Coronary artery (tissue), 2 donors: ENCODE measurements around the gene TMX2.
A peak's percentile ranks its signal among the peaks of the same experiment; 100 is the strongest.

Source experiments
- DNase-seq: peaks from one replicate; pipeline ENCODE4 v3.0.0-alpha.2; 2017; ENCODE audit warnings: low spot score
- H3K27ac ChIP-seq, 2 donors: fragments of 200-600 bp; sonication (generic); one replicate each; pipeline ENCODE4 v1.5.1; 2016 to 2019
- H3K4me3 ChIP-seq: fragments of 200-600 bp; sonication (generic); 2 replicates; pipeline ENCODE4 v1.5.1; 2016; ENCODE audit warnings: mild to moderate bottlenecking, moderate library complexity
- TF ChIP-seq, protein P1 (sequence below): fragments of 200-600 bp; sonication (generic); IDR thresholded peaks from one replicate; pipeline ENCODE4 v1.5.1; 2019; ENCODE audit warnings: antibody characterized with exemption

TMX2 gene

DNA sequence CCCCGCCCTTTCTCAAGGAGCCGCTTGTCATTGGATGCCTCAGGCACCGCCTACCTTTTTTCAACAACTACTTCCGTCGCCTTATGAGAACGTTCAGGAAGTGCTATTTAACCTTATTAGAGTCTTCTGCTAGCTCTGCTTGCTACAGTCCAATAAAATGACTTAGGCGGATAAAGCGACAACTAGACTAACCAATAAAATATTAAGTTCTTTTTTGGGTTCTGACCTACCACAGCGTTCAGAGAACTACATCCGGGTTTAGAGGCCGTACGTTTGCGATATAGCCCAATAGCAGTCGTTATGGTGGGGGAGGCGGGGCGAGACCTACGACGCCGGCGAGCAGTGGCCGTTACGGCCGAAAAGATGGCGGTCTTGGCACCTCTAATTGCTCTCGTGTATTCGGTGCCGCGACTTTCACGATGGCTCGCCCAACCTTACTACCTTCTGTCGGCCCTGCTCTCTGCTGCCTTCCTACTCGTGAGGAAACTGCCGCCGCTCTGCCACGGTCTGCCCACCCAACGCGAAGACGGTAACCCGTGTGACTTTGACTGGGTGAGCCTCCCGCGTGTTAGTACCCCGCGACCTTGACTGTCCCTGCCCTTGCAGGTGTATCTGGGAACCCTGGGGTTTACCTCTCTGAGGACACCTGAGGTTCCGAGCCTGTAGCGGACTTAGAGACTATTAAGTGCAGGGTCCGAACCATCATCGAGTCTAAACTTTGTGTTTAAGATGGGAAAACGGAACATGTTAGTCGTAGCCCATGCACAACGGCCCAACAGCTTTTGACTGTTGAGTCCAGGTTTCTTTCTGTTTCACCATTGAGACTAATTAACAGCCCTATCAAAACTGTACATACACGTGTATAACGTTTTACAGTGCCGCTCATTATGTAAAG is at the start of gene TMX2:
TMX2 (plus strand) TSS at position 338 of the 895 bp plus-strand sequence; CDS start at position 364, 26 bp downstream.
- H3K27ac ChIP-seq = peak within 1 kb of the TSS; percentile 73 to 89
- DNase-seq = peak; percentile 94
- peak within 1 kb of the TSS; percentile 78 for H3K4me3 ChIP-seq
- TF ChIP-seq, protein P1, sequence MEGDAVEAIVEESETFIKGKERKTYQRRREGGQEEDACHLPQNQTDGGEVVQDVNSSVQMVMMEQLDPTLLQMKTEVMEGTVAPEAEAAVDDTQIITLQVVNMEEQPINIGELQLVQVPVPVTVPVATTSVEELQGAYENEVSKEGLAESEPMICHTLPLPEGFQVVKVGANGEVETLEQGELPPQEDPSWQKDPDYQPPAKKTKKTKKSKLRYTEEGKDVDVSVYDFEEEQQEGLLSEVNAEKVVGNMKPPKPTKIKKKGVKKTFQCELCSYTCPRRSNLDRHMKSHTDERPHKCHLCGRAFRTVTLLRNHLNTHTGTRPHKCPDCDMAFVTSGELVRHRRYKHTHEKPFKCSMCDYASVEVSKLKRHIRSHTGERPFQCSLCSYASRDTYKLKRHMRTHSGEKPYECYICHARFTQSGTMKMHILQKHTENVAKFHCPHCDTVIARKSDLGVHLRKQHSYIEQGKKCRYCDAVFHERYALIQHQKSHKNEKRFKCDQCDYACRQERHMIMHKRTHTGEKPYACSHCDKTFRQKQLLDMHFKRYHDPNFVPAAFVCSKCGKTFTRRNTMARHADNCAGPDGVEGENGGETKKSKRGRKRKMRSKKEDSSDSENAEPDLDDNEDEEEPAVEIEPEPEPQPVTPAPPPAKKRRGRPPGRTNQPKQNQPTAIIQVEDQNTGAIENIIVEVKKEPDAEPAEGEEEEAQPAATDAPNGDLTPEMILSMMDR = no peak

GRCh38 chr11:57662893-57663292 is 49.5 kb upstream of the TMX2 start:
- no peak overlapping the region for H3K27ac ChIP-seq
- TF ChIP-seq, protein P1 = no peak
- H3K4me3 ChIP-seq = no peak overlapping the region
- no peak for DNase-seq

GRCh38 chr11:57663975-57664374 is 48.4 kb upstream of the TMX2 start:
- Histone ChIP-seq H3K4me3 (no peak overlapping the region), H3K27ac (no peak overlapping the region)
- no peak for DNase-seq
- TF ChIP-seq, protein P1 = no peak

DNA sequence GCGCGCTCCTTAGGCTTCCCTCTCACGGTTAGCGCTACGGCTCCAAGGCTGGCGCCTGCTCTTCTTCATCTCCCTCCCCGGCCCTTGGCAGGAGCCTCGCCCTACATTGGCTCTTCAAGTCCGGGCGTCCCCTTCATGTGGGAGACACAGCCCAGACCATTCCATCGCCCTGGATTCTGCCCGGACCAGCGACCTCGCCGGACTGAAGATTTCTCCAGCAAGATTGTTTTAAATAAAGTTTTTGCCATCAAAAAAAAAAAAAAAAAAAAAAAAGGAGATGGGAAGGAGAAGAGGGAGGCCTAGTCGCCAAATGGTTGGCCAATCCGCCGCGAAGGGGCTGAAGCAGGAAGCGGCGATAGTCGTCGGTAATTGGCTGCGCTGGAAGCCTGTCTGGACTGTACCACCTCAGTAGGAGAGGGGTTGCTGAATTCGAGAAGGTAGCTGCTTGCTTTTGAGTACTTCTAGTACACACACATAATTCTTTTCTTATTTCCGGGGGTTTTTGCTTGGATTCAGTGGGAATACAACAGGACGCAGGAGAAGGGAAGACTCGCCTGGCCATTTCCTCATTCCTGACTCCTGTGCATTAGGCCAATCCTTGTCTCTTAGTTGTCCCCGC is 45.2 kb upstream of the TMX2 start:
- Histone ChIP-seq H3K4me3 (peak overlapping the region; percentile 87), H3K27ac (peak overlapping the region; percentile 87 to 97)
- TF ChIP-seq, protein P1 = no peak
- peak; percentile 98 for DNase-seq

- peak; percentile 100 for DNase-seq
- TF ChIP-seq, protein P1 = peak; percentile 23
- H3K27ac ChIP-seq = peak within 1 kb of the TSS; percentile 87 to 97
- H3K4me3 ChIP-seq = peak within 1 kb of the TSS; percentile 87
These were observed 44.5 kb upstream of the TMX2 start, which contains the start of gene ZDHHC5 for GRCh38 chr11:57667736-57668433. TSS of gene ZDHHC5 (plus strand) at chr11:57668114. CDS start at chr11:57673091, 4,977 bp downstream.

DNA sequence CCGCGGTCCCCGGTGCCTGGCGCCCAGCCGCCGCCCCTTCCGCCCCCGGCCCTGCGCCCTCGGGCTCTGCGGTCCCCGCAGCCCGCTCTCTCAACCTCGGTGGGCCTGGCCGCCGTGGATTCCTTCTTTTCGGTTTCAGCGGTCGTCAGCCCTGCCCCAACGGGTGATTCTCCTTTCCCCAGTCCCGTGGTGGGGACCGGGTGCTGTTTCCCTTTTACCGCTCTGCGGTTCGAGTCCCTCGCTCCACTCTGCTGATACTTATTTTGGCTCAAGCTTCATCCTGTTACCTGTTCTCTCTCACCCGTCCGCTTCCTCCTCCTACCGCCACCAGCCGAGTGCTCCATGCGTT is 44.0 kb upstream of the TMX2 start:
- TF ChIP-seq, protein P1 = no peak
- no peak for DNase-seq
- peak overlapping the region; percentile 87 to 97 for H3K27ac ChIP-seq
- peak overlapping the region; percentile 87 for H3K4me3 ChIP-seq
